GM20000 (cell line): ENCODE data around the gene VPS4A.

Source experiments
- DNase-seq: peaks from one replicate; pipeline ENCODE4 v3.0.0; 2012; ENCODE audit warnings: low spot score
- CTCF ChIP-seq: IDR thresholded peaks from 2 replicates; pipeline ENCODE4 v1.5.1; 2012; ENCODE audit warnings: mild to moderate bottlenecking, control low read depth; ENCODE audit errors: extremely low read depth, missing control alignments

Gene VPS4A

GRCh38 chr16:69307856-69308255 is 3.3 kb upstream of the VPS4A start:
- TF ChIP-seq CTCF, result no peak

GRCh38 chr16:69309316-69309715 is 1.8 kb upstream of the VPS4A start:
- DNase-seq, result no peak
- no peak for TF ChIP-seq CTCF

More at GRCh38 chr16:69307856-69308255, 3.3 kb upstream of the VPS4A start:
- no peak for DNase-seq

GRCh38 chr16:69311533-69312387 is 610 bp downstream of the VPS4A start:
- peak; percentile 67 for DNase-seq
- TF ChIP-seq CTCF, result peak; percentile 10

- TF ChIP-seq CTCF, result no peak
- no peak for DNase-seq
Observed at GRCh38 chr16:69313469-69313868, 2.3 kb downstream of the VPS4A start.

- TF ChIP-seq CTCF, result no peak
- DNase-seq, result no peak
Observed at GRCh38 chr16:69314534-69314933, 3.4 kb downstream of the VPS4A start.

GRCh38 chr16:69315486-69316311 is 4.5 kb downstream of the VPS4A start:
- DNase-seq, result no peak
- no peak for TF ChIP-seq CTCF

GRCh38 chr16:69316595-69317034 is 5.5 kb downstream of the VPS4A start:
- DNase-seq, result no peak
- TF ChIP-seq CTCF, result no peak
